ENCODE results near the gene OPA3.

The OPA3 gene

DNA sequence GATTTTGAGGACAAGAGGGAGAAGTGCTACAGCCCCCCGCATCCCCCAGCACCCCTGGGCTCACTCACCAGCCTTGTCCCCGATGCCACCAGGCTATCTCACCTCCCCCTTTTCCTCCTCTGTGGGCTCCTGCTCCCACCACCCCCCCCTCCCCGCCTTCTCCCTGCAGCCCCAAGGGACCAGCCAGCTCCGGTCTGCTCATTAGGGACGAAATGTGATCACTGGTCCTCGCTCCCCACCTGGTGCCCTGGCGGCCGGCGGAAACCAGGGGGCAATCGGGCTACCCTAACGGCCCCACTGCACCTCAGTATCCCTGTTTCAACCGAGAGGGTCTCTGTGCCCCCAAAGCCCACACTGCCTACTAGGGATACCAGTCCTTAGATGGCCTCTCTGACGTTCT lies 14.7 kb upstream of the OPA3 start:
- no peak for DNase-seq
- no peak overlapping the region for H3K4me3 ChIP-seq (ENCODE audit: insufficient read depth, low read depth, low read length, poor library complexity, severe bottlenecking)
- no peaks in the 10 kb centered on the region for H3K36me3 ChIP-seq (ENCODE audit: control insufficient read depth, insufficient read depth, low read length)
- peaks cover 58% of the 10 kb centered on the region for H3K27me3 ChIP-seq (replicated peaks; ENCODE audit: control insufficient read depth, insufficient read depth, low read length, poor library complexity, severe bottlenecking)
- H3K4me1 ChIP-seq (ENCODE audit: control insufficient read depth, insufficient read depth, low read length, poor library complexity, severe bottlenecking): peaks cover 8% of the 10 kb centered on the region
- H3K27ac ChIP-seq (ENCODE audit: insufficient read depth, low read length, poor library complexity, severe bottlenecking): no peak overlapping the region
- H3K9me3 ChIP-seq (ENCODE audit: control insufficient read depth, low read length): no peaks in the 10 kb centered on the region

DNA sequence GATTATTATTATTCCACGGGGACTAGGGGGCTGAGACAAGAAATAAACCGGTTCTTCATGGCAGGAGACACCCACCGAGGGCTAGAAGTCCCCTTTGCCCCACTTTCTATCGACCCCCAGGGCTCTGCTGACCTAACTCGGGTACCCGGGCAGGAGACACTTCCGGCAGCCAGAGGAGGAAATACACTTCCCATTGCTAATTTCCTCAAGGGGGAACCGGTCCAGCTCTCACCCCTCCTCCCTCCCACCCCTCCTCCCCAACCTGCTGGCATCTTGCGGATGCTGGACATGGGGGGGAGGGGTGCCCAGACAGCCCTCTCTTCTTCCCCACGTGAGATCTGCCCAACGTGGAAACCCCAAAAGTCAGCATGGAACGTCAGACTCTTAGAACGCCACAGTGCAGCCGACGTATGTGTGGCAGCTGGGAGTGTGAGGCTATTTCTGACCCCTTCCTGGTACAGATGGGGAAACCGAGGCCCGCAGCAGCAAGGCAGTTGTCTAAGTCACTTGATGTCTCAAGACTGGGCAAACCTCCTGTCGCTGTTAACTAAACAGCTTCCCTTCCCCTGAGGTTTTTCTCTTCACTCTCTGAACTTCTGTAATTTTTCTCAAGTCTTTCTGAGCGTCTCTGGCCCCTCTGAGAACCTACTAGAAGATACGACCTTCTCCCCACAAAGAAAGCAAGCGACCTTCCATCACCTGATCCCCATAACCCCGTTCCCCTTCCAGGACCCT lies 13.8 kb upstream of the OPA3 start:
- H3K9me3 ChIP-seq (ENCODE audit: control insufficient read depth, low read length): no peaks in the 10 kb centered on the region
- H3K36me3 ChIP-seq (ENCODE audit: control insufficient read depth, insufficient read depth, low read length): no peaks in the 10 kb centered on the region
- peaks cover 8% of the 10 kb centered on the region for H3K4me1 ChIP-seq (ENCODE audit: control insufficient read depth, insufficient read depth, low read length, poor library complexity, severe bottlenecking)
- peaks cover 58% of the 10 kb centered on the region for H3K27me3 ChIP-seq (replicated peaks; ENCODE audit: control insufficient read depth, insufficient read depth, low read length, poor library complexity, severe bottlenecking)
- no peak for DNase-seq
- no peak overlapping the region for H3K4me3 ChIP-seq (ENCODE audit: insufficient read depth, low read depth, low read length, poor library complexity, severe bottlenecking)
- H3K27ac ChIP-seq (ENCODE audit: insufficient read depth, low read length, poor library complexity, severe bottlenecking): no peak overlapping the region

DNA sequence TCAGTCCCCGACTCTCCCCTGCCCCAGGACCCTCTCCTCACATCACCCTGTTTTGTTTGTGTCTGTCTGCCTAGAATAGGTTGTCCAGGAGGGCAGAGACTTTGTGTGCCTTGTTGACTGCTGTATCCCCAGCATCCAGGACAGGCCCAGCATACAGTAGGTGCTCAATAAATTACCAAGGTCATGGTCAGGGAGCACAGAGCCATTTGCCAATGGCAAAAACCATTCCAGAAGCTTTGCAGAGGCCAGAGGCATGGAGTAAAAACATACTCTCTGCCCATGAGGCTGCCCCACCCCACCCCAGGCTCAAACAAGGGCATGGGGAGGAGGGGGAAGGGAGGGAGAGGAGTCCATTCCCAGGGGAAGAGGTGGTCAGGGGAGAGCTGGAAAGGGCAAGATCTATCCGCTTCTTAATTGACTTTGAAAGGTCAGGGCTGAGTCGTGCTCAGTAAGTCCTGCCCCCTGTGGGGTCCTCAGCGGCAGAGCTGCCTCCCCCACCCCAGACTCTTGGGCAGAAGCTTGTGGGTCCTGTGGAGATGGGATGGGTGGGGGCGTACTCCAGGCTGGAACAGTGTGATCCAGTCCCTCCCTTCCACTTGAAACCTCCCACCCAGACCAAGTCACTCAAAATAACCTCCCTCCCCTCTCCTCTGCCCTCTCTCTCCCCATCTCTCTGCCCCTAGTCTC lies 13.0 kb upstream of the OPA3 start:
- H3K36me3 ChIP-seq (ENCODE audit: control insufficient read depth, insufficient read depth, low read length): no peaks in the 10 kb centered on the region
- H3K9me3 ChIP-seq (ENCODE audit: control insufficient read depth, low read length): no peaks in the 10 kb centered on the region
- no peak overlapping the region for H3K27ac ChIP-seq (ENCODE audit: insufficient read depth, low read length, poor library complexity, severe bottlenecking)
- peaks cover 51% of the 10 kb centered on the region for H3K27me3 ChIP-seq (replicated peaks; ENCODE audit: control insufficient read depth, insufficient read depth, low read length, poor library complexity, severe bottlenecking)
- peaks cover 8% of the 10 kb centered on the region for H3K4me1 ChIP-seq (ENCODE audit: control insufficient read depth, insufficient read depth, low read length, poor library complexity, severe bottlenecking)
- H3K4me3 ChIP-seq (ENCODE audit: insufficient read depth, low read depth, low read length, poor library complexity, severe bottlenecking): no peak overlapping the region
- no peak for DNase-seq

DNA sequence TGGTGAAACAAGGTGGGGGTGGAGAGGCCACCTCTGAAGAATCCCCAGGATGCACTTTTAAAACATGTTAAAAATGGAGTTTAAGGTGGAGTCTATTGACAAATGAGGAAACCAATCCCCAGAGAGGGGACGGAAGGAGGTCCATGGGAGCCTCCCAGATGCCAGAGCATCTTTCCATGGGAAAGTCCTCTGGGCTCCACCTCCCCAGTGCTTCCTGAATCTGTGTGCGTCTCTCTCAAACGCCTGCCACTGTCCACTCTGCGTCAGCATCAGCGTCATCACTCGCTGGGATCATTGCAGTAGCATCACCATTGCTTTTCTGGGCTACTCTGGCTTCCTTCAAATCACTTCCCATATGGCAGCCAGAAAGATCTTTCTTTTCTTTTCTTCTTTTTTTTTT lies 11.2 kb upstream of the OPA3 start:
- Histone ChIP-seq H3K4me1 (ENCODE audit: control insufficient read depth, insufficient read depth, low read length, poor library complexity, severe bottlenecking) (peaks cover 8% of the 10 kb centered on the region), H3K27ac (ENCODE audit: insufficient read depth, low read length, poor library complexity, severe bottlenecking) (no peak overlapping the region), H3K36me3 (ENCODE audit: control insufficient read depth, insufficient read depth, low read length) (no peaks in the 10 kb centered on the region), H3K4me3 (ENCODE audit: insufficient read depth, low read depth, low read length, poor library complexity, severe bottlenecking) (no peak overlapping the region), H3K27me3 (replicated peaks; ENCODE audit: control insufficient read depth, insufficient read depth, low read length, poor library complexity, severe bottlenecking) (peaks cover 34% of the 10 kb centered on the region), H3K9me3 (ENCODE audit: control insufficient read depth, low read length) (no peaks in the 10 kb centered on the region)
- no peak for DNase-seq

DNA sequence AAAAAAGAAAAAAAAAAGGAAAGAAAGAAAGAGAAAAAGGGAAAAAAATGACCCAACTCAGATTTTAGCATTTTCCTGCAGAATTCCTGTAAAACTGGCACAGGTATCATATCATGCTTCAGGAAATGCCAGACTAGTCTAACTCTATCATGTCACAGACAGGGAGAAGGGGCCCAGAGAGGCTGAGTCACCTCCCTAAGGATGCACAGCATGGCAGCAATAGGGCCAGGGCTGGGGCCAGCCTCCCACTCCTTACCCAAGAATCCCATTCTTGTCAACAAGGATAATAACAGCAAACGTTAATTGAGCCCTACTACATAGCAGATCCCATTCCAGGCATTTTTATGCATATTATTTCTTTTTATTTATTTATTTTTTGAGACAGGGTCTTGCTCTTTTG lies 8.9 kb upstream of the OPA3 start:
- Histone ChIP-seq H3K4me1 (ENCODE audit: control insufficient read depth, insufficient read depth, low read length, poor library complexity, severe bottlenecking) (peaks cover 7% of the 10 kb centered on the region), H3K9me3 (ENCODE audit: control insufficient read depth, low read length) (no peaks in the 10 kb centered on the region), H3K4me3 (ENCODE audit: insufficient read depth, low read depth, low read length, poor library complexity, severe bottlenecking) (no peak overlapping the region), H3K27me3 (replicated peaks; ENCODE audit: control insufficient read depth, insufficient read depth, low read length, poor library complexity, severe bottlenecking) (peaks cover 13% of the 10 kb centered on the region), H3K36me3 (ENCODE audit: control insufficient read depth, insufficient read depth, low read length) (no peaks in the 10 kb centered on the region), H3K27ac (ENCODE audit: insufficient read depth, low read length, poor library complexity, severe bottlenecking) (no peak overlapping the region)
- no peak for DNase-seq

DNA sequence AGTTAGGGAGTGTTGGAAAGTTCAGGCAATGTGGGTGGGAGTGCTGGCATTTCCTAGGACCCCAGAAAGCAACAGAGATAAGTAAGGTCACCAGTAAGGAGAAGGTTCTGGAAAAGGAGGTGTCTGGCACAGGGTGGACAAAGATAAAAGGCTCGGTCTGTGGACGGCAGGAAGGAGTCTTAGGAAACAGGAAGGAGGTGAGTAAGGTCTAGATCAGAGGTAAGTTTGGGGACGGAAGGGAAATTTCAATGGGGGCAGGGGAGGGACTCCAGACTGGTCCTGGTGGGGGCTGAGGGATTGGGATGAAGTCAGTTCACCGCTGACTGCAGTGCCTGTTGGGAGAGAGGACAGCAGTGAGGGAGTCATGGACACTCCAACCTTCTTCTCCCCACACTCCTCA lies 7.8 kb upstream of the OPA3 start:
- Histone ChIP-seq H3K9me3 (ENCODE audit: control insufficient read depth, low read length) (no peaks in the 10 kb centered on the region), H3K27ac (ENCODE audit: insufficient read depth, low read length, poor library complexity, severe bottlenecking) (no peak overlapping the region), H3K27me3 (replicated peaks; ENCODE audit: control insufficient read depth, insufficient read depth, low read length, poor library complexity, severe bottlenecking) (peaks cover 3% of the 10 kb centered on the region)

DNA sequence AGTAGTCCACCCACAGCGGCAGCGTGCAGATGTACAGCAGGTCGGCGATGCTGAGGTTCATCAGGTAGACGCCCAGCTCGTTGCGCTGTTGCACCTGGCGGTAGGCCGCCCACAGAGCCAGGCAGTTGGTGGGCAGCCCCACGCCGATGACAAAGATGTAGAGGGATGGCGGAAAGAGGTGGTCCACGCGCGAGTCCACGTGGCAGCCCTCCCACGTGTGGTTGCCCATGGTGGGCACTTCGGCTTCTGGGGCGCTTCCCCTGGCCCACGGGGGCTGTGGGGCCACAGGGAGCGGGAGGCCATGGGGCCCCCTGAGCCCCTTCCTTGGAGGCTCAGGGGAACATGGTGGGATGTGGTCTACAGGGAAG lies 7.0 kb upstream of the OPA3 start:
- Histone ChIP-seq H3K27ac (ENCODE audit: insufficient read depth, low read length, poor library complexity, severe bottlenecking) (no peak overlapping the region), H3K36me3 (ENCODE audit: control insufficient read depth, insufficient read depth, low read length) (no peaks in the 10 kb centered on the region), H3K4me3 (ENCODE audit: insufficient read depth, low read depth, low read length, poor library complexity, severe bottlenecking) (no peak overlapping the region), H3K9me3 (ENCODE audit: control insufficient read depth, low read length) (no peaks in the 10 kb centered on the region), H3K27me3 (replicated peaks; ENCODE audit: control insufficient read depth, insufficient read depth, low read length, poor library complexity, severe bottlenecking) (peaks cover 3% of the 10 kb centered on the region), H3K4me1 (ENCODE audit: control insufficient read depth, insufficient read depth, low read length, poor library complexity, severe bottlenecking) (no peaks in the 10 kb centered on the region)
- no peak for DNase-seq

More for the DNA sequence above, 7.8 kb upstream of the OPA3 start:
- H3K36me3 ChIP-seq (ENCODE audit: control insufficient read depth, insufficient read depth, low read length): no peaks in the 10 kb centered on the region
- no peak overlapping the region for H3K4me3 ChIP-seq (ENCODE audit: insufficient read depth, low read depth, low read length, poor library complexity, severe bottlenecking)
- no peak for DNase-seq
- no peaks in the 10 kb centered on the region for H3K4me1 ChIP-seq (ENCODE audit: control insufficient read depth, insufficient read depth, low read length, poor library complexity, severe bottlenecking)

DNA sequence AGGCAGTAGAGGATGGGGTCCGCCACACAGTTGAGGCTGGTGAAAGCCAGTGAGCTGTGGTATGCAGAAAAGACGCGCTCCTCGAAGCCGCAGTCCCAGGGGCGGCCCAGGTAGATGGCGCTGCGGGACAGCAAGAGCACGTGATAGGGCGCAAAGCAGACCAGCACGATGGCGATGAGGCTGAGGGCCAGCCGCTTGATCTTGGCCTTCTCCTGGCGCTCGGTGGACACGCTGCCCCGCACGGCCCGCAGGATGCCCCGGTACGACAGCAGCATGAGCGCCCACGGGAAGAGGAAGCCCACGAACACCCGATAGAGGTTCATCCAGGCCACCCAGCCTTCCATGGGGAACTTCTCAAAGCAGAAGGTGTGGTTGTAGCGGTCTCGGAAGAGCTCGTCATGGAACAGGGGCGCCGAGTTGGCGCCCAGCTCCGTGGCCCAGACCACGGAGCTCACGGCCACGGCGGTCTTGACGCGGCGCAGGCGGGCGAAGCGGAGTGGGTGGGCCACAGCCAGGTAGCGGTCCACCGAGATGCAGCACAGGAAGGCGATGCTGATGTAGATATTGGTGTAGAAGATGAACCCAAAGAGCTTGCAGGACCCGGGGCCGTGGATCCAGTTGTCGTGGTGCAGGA lies 6.5 kb upstream of the OPA3 start:
- Histone ChIP-seq H3K36me3 (ENCODE audit: control insufficient read depth, insufficient read depth, low read length) (no peaks in the 10 kb centered on the region), H3K9me3 (ENCODE audit: control insufficient read depth, low read length) (no peaks in the 10 kb centered on the region), H3K4me1 (ENCODE audit: control insufficient read depth, insufficient read depth, low read length, poor library complexity, severe bottlenecking) (no peaks in the 10 kb centered on the region), H3K27me3 (replicated peaks; ENCODE audit: control insufficient read depth, insufficient read depth, low read length, poor library complexity, severe bottlenecking) (no peaks in the 10 kb centered on the region), H3K4me3 (ENCODE audit: insufficient read depth, low read depth, low read length, poor library complexity, severe bottlenecking) (no peak overlapping the region), H3K27ac (ENCODE audit: insufficient read depth, low read length, poor library complexity, severe bottlenecking) (no peak overlapping the region)
- no peak for DNase-seq

DNA sequence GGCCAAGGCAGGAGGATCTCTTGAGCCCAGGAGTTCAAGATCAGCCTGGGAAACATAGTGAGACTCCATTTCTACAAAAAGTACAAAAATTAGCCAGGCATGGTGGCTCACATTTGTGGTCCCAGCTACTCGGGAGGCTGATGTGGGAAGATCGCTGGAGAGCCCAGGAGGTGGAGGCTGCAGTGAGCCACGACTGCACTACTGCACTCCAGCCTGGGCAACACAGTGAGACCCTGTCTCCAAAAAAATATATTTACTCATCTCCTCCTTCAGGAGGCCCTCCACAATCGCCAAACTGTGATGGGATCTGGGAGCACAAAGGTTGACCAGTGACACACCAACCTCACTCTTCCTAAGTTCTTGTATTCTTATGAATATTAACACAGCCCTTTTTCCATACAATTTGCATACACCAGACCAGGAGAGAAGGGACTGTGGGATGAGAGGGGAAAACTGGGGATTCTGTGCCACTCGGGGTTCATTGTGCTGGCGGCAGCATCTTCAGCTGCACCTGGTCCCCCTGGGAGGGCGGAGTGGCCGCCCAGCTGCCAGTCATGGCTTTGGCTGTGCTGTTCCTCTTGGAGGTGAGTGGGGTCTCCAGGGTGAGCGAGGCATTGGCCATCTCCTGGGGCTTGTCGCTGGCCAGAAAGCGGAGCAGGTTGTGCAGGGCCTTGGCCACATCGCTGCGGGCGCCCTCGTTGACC lies 5.8 kb upstream of the OPA3 start:
- H3K27ac ChIP-seq (ENCODE audit: insufficient read depth, low read length, poor library complexity, severe bottlenecking): no peak overlapping the region
- no peaks in the 10 kb centered on the region for H3K27me3 ChIP-seq (replicated peaks; ENCODE audit: control insufficient read depth, insufficient read depth, low read length, poor library complexity, severe bottlenecking)
- H3K4me1 ChIP-seq (ENCODE audit: control insufficient read depth, insufficient read depth, low read length, poor library complexity, severe bottlenecking): no peaks in the 10 kb centered on the region
- H3K4me3 ChIP-seq (ENCODE audit: insufficient read depth, low read depth, low read length, poor library complexity, severe bottlenecking): no peak overlapping the region
- DNase-seq: no peak
- no peaks in the 10 kb centered on the region for H3K9me3 ChIP-seq (ENCODE audit: control insufficient read depth, low read length)
- H3K36me3 ChIP-seq (ENCODE audit: control insufficient read depth, insufficient read depth, low read length): no peaks in the 10 kb centered on the region

DNA sequence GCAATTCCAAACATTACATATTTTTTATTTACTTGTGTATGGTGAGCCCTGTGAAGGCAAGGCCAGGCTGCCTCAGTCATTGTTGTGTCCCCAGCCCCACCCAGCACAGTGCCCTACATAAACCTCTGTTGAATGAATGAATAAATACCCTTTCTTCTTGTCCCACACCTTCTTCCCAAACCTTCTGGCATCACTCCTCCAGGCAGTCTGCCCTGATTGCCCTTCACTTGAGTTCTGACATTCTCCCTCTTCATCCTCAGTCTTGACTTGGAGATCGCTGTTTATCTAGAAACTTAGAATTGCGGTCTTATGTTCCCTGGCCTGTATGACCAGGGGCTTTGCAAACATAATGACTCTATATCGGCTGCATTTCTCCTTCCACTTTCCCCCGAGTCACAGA lies 5.2 kb upstream of the OPA3 start:
- no peaks in the 10 kb centered on the region for H3K9me3 ChIP-seq (ENCODE audit: control insufficient read depth, low read length)
- no peaks in the 10 kb centered on the region for H3K27me3 ChIP-seq (replicated peaks; ENCODE audit: control insufficient read depth, insufficient read depth, low read length, poor library complexity, severe bottlenecking)
- no peaks in the 10 kb centered on the region for H3K36me3 ChIP-seq (ENCODE audit: control insufficient read depth, insufficient read depth, low read length)
- no peak overlapping the region for H3K27ac ChIP-seq (ENCODE audit: insufficient read depth, low read length, poor library complexity, severe bottlenecking)
- H3K4me1 ChIP-seq (ENCODE audit: control insufficient read depth, insufficient read depth, low read length, poor library complexity, severe bottlenecking): peaks cover 5% of the 10 kb centered on the region
- no peak for DNase-seq
- H3K4me3 ChIP-seq (ENCODE audit: insufficient read depth, low read depth, low read length, poor library complexity, severe bottlenecking): no peak overlapping the region
